Ovary (tissue), 9 donors: Measurements from ENCODE around the gene C1QTNF6. TPM values are rescaled to one million over a fixed set of nuclear protein-coding genes. Genes with fewer than 3 reads are reported as not detected.
A peak's percentile ranks its signal among the peaks of the same experiment; 100 is the strongest.

ENCODE experiments used
- DNase-seq, 5 donors: peaks; one replicate each; pipeline ENCODE4 v3.0.0-alpha.2; 2019 to 2020
- H3K27ac ChIP-seq, 2 donors: fragments of 200-600 bp; one replicate each; pipeline versions ENCODE4 v1.5.1 to v1.8.0; 2019 to 2022
- H3K27me3 ChIP-seq: fragments of 200-600 bp; one replicate; pipeline ENCODE4 v1.8.0; 2022
- H3K36me3 ChIP-seq: fragments of 200-600 bp; sonication (generic); one replicate; pipeline ENCODE4 v1.5.1; 2019
- H3K4me1 ChIP-seq: one replicate; pipeline ENCODE4 v1.8.1; 2013; ENCODE audit warnings: mild to moderate bottlenecking, moderate library complexity; ENCODE audit not compliant: insufficient read depth
- H3K4me3 ChIP-seq: fragments of 200-600 bp; sonication (generic); one replicate; pipeline ENCODE4 v1.5.1; 2017
- H3K9me3 ChIP-seq, 2 donors: fragments of 200-600 bp in 1 of 2; sonication (generic) in 1 of 2; one replicate each; pipeline versions ENCODE4 v1.5.1 to v1.8.1; 2013 to 2019; ENCODE audit warnings: mild to moderate bottlenecking in 1 of 2, moderate library complexity in 1 of 2
- CTCF ChIP-seq, 3 donors: fragments of 450-650 bp in 2 of 3; fragments of 200-600 bp in 1 of 3; IDR thresholded peaks; one replicate each; pipeline versions ENCODE4 v1.5.1 to v1.8.0; 2016 to 2022; ENCODE audit warnings: antibody characterized with exemption in 3 of 3, mild to moderate bottlenecking in 1 of 3
- EP300 ChIP-seq: sonication (generic); formaldehyde crosslinking; IDR thresholded peaks from one replicate; pipeline ENCODE4 v1.6.1; 2017; ENCODE audit warnings: antibody characterized with exemption
- POLR2A ChIP-seq: fragments of 450-650 bp; IDR thresholded peaks from one replicate; pipeline ENCODE4 v1.6.1; 2017; ENCODE audit warnings: antibody characterized with exemption, mild to moderate bottlenecking, moderate library complexity
- WGBS, 3 donors: extraction: QIAGEN DNeasy Blood & Tissue Kit in 1 of 3; methylation state at CpG; one replicate each; pipeline versions ENCODE4 v1.1.5 to v1.1.7; 2013 to 2017; 5-methylcytosine and 5-hydroxymethylcytosine counted together
- intact Hi-C, 4 donors: fragments of 100-400 bp; cut with DNase I; formaldehyde crosslinking; loops; one replicate each; pipeline versions ENCODE4 v1.11.0 to v1.15.1; 2022 to 2023
- polyA plus RNA-seq, 2 donors: library from polyadenylated mRNA; stranded (reverse); fragments of 200-250 nt in 1 of 2; fragments of 350-450 nt in 1 of 2; fragmentation: Illumina TruSeq in 1 of 2; extraction: RNeasy Lipid Tissue Mini Kit (QIAGEN cat#74804) in 1 of 2; gene quantifications; one replicate each; pipeline ENCODE4 v1.2.3, GENCODE V29; 2013 to 2014
- total RNA-seq, 7 donors: library from RNA; depleted of rRNA in 2 of 7; stranded (reverse); fragments of >200 nt in 2 of 7; fragmentation: NEBNext Ultra II Directional in 3 of 7; extraction: Animal tissue kit (Norgen Biotek cat#: 25700) in 3 of 7; gene quantifications; one replicate each; pipeline versions ENCODE4 v1.1.0 to v1.2.4, GENCODE V29; 2016 to 2023
- donor health status: DM: no; HTN: no; CAD: no; lungs with moderate emphysema.
- donor health status: DM: no; HTN: no; CAD: no.
- donor health status: Bipolar disorder and iron deficiency.
- donor health status: DM: yes; HTN: yes; CAD: no.
- donor health status: DM: no; HTN: no; CAD: no.
- donor health status: DM: yes; HTN: yes; CAD: no.

The C1QTNF6 gene
- total and polyA plus RNA-seq, 9 donors = 4.0 to 8.5 (median 6.4) TPM

GRCh38 chr22:37193629-37194191 lies 5.7 kb upstream of the C1QTNF6 start:
- Histone ChIP-seq H3K4me3 (no peak overlapping the region), H3K9me3 (no peaks in the 10 kb centered on the region), H3K27ac (peak overlapping the region in 1 of 2 donors; percentile 61), H3K36me3 (no peaks in the 10 kb centered on the region), H3K27me3 (no peaks in the 10 kb centered on the region), H3K4me1 (peaks cover 19% of the 10 kb centered on the region)
- 21 to 23% (median 21%) methylated on average over 10 of the region's 10 CpGs for WGBS, 3 donors
- intact Hi-C loops = no loop called here
- peak in 3 of 5 donors; percentile 19 to 39 (median 21) for DNase-seq
- TF ChIP-seq POLR2A (no peak), CTCF (IDR thresholded peaks at IDR 0.05) (no peak), EP300 (no peak)

- Histone ChIP-seq H3K27me3 (no peaks in the 10 kb centered on the region), H3K9me3 (no peaks in the 10 kb centered on the region), H3K4me3 (no peak overlapping the region), H3K4me1 (peaks cover 19% of the 10 kb centered on the region), H3K27ac (no peak overlapping the region), H3K36me3 (no peaks in the 10 kb centered on the region)
- TF ChIP-seq POLR2A (no peak), EP300 (no peak), CTCF (IDR thresholded peaks at IDR 0.05) (no peak)
- 88 to 100% (median 94%) methylated on average over 1 of the region's 1 CpG for WGBS, 3 donors
- no peak for DNase-seq
- intact Hi-C loops = no loop called here
These were observed 4.7 kb upstream of the C1QTNF6 start for GRCh38 chr22:37192741-37193140.

- Histone ChIP-seq H3K9me3 (no peaks in the 10 kb centered on the region), H3K27me3 (no peaks in the 10 kb centered on the region)
- WGBS, 3 donors = 72 to 85% (median 75%) methylated on average over 2 of the region's 2 CpGs
These were observed 4.2 kb upstream of the C1QTNF6 start for GRCh38 chr22:37192204-37192603.

GRCh38 chr22:37190262-37190780 lies 2.3 kb upstream of the C1QTNF6 start:
- TF ChIP-seq POLR2A (no peak), EP300 (no peak), CTCF (IDR thresholded peaks at IDR 0.05) (no peak)
- intact Hi-C loops = no loop called here
- no peak overlapping the region for H3K4me3 ChIP-seq
- no peaks in the 10 kb centered on the region for H3K9me3 ChIP-seq
- 57 to 77% (median 58%) methylated on average over 4 of the region's 4 CpGs for WGBS, 3 donors
- H3K36me3 ChIP-seq = no peaks in the 10 kb centered on the region
- peaks cover 13% of the 10 kb centered on the region for H3K4me1 ChIP-seq
- no peak overlapping the region for H3K27ac ChIP-seq
- H3K27me3 ChIP-seq = no peaks in the 10 kb centered on the region
- no peak for DNase-seq

More at GRCh38 chr22:37192204-37192603, 4.2 kb upstream of the C1QTNF6 start:
- Histone ChIP-seq H3K27ac (no peak overlapping the region), H3K4me3 (no peak overlapping the region), H3K4me1 (peaks cover 21% of the 10 kb centered on the region), H3K36me3 (no peaks in the 10 kb centered on the region)
- DNase-seq = no peak
- intact Hi-C loops = no loop called here
- TF ChIP-seq POLR2A (no peak), CTCF (IDR thresholded peaks at IDR 0.05) (no peak), EP300 (no peak)
